ENCODE measurements around the gene IL17C.

DNA sequence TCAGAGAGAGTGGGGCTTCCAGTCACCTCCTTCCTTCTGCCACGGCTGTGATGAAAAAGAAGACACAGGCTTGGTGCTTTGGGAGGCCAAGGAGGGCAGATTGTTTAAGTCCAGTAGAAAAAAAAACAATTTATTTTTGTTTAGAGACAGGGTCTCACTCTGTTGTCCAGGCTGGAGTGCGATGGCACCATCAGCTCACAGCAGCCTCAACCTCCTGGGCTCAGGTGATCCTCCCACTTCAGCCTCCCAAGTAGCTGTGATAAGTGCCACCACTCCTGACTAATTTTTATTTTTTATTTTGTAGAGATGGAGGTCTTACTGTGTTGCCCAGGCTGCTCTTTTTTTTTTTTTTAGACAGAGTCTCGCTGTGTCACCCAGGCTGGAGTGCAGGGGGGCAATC, 27.2 kb downstream of the IL17C start:
- TF ChIP-seq, protein P1, sequence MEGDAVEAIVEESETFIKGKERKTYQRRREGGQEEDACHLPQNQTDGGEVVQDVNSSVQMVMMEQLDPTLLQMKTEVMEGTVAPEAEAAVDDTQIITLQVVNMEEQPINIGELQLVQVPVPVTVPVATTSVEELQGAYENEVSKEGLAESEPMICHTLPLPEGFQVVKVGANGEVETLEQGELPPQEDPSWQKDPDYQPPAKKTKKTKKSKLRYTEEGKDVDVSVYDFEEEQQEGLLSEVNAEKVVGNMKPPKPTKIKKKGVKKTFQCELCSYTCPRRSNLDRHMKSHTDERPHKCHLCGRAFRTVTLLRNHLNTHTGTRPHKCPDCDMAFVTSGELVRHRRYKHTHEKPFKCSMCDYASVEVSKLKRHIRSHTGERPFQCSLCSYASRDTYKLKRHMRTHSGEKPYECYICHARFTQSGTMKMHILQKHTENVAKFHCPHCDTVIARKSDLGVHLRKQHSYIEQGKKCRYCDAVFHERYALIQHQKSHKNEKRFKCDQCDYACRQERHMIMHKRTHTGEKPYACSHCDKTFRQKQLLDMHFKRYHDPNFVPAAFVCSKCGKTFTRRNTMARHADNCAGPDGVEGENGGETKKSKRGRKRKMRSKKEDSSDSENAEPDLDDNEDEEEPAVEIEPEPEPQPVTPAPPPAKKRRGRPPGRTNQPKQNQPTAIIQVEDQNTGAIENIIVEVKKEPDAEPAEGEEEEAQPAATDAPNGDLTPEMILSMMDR (IDR thresholded peaks at IDR 0.05; ENCODE audit: poor library complexity), result no peak
- no peak for TF ChIP-seq EZH2 (IDR thresholded peaks at IDR 0.05; ENCODE audit: borderline replicate concordance)
